AG09319 (cell line): ENCODE results near the gene HDAC4.

ENCODE experiments used
- DNase-seq: peaks from one replicate; pipeline ENCODE4 v3.0.0-alpha.2; 2010; ENCODE audit warnings: low read depth; ENCODE audit errors: extremely low read depth
- CTCF ChIP-seq: IDR thresholded peaks from 2 replicates; pipeline ENCODE4 v1.5.1; 2011; ENCODE audit warnings: low read depth, mild to moderate bottlenecking, inconsistent platforms, low read length, moderate library complexity

HDAC4 gene

GRCh38 chr2:239253701-239254436, 147.0 kb downstream of the HDAC4 start:
- no peak for TF ChIP-seq CTCF
- DNase-seq = no peak

- TF ChIP-seq CTCF = no peak
- DNase-seq = no peak
Measured at GRCh38 chr2:239253264-239253663, 147.6 kb downstream of the HDAC4 start.

GRCh38 chr2:239252801-239253200, 148.0 kb downstream of the HDAC4 start:
- no peak for DNase-seq
- no peak for TF ChIP-seq CTCF

GRCh38 chr2:239252393-239252792, 148.4 kb downstream of the HDAC4 start:
- DNase-seq = no peak
- no peak for TF ChIP-seq CTCF

- no peak for DNase-seq
- TF ChIP-seq CTCF = no peak
Measured at GRCh38 chr2:239251971-239252370, 148.8 kb downstream of the HDAC4 start.

- no peak for TF ChIP-seq CTCF
- no peak for DNase-seq
Measured at GRCh38 chr2:239250216-239251081, 150.4 kb downstream of the HDAC4 start.

GRCh38 chr2:239249776-239250175, 151.0 kb downstream of the HDAC4 start:
- no peak for DNase-seq

More at GRCh38 chr2:239249776-239250175, 151.0 kb downstream of the HDAC4 start:
- TF ChIP-seq CTCF = no peak
